HepG2 (cell line): ENCODE results near the gene SNX15. TPM values are rescaled to one million over a fixed set of nuclear protein-coding genes. Genes with fewer than 3 reads are reported as not detected.

Source experiments
- FOXA3 ChIP-seq: IDR thresholded peaks from 2 replicates; pipeline ENCODE4 v1.6.1; 2016; ENCODE audit warnings: missing genetic modification reagents, missing compliant biosample characterization
- KDM5B ChIP-seq: sonication (generic); formaldehyde crosslinking; IDR thresholded peaks from 2 replicates; pipeline ENCODE4 v1.4.0; 2020; ENCODE audit warnings: missing genetic modification reagents, mild to moderate bottlenecking, borderline replicate concordance
- MTF1 ChIP-seq: sonication (generic); formaldehyde crosslinking; IDR thresholded peaks from 2 replicates; pipeline ENCODE4 v1.5.0; 2020; ENCODE audit warnings: missing genetic modification reagents
- PCBP2 ChIP-seq: fragments of 200-400 bp; formaldehyde crosslinking; optimal IDR thresholded peaks from 2 replicates; pipeline ENCODE3; 2018; ENCODE audit warnings: low read length, low read depth; ENCODE audit not compliant: poor library complexity, severe bottlenecking
- SRY ChIP-seq: sonication (generic); formaldehyde crosslinking; IDR thresholded peaks from 2 replicates; pipeline ENCODE4 v1.8.0; 2022; ENCODE audit warnings: mild to moderate bottlenecking, missing genetic modification reagents
- ZNF343 ChIP-seq: sonication (generic); formaldehyde crosslinking; IDR thresholded peaks from 2 replicates; pipeline ENCODE4 v1.4.0; 2020; ENCODE audit warnings: mild to moderate bottlenecking, missing genetic modification reagents
- polyA plus RNA-seq, 8 experiments: library from polyadenylated mRNA; depleted of rRNA in 3 of 8; stranded (reverse) in 7 of 8; unstranded in 1 of 8; fragments of >200 nt; fragmentation: Illumina TruSeq in 4 of 8; extraction: Trizol in 4 of 8; gene quantifications; 2 replicates each; pipeline versions ENCODE4 v1.2.1 to v1.2.3, GENCODE V29; 2011 to 2016; ENCODE audit warnings: low read depth in 4 of 8, missing spikeins in 1 of 8, mixed read lengths in 1 of 8; ENCODE audit not compliant: insufficient read depth in 1 of 8
- total RNA-seq, 5 experiments: library from RNA; depleted of rRNA; stranded (reverse); fragments of >200 nt; fragmentation: Illumina TruSeq; extraction: Trizol; gene quantifications; 2 replicates each; pipeline ENCODE4 v1.2.3, GENCODE V29; 2016; ENCODE audit warnings: low read depth in 1 of 5
- TF ChIP-seq, protein P1 (sequence below), 2 experiments: sonication (generic) in 1 of 2; formaldehyde crosslinking in 1 of 2; IDR thresholded peaks; 2 replicates each; pipeline versions ENCODE4 v1.4.0 to v1.6.1; 2018 to 2020; ENCODE audit warnings: missing genetic modification reagents in 2 of 2, borderline replicate concordance in 1 of 2, low read depth in 1 of 2, mild to moderate bottlenecking in 1 of 2, missing biosample characterization in 1 of 2
- TF ChIP-seq, protein P2 (sequence below): sonication (generic); formaldehyde crosslinking; conservative IDR thresholded peaks from 2 replicates; pipeline ENCODE4 v1.4.0; 2020; ENCODE audit warnings: missing genetic modification reagents
- TF ChIP-seq, protein P3 (sequence below): IDR thresholded peaks from 2 replicates; pipeline ENCODE4 v1.6.1; 2016; ENCODE audit warnings: missing biosample characterization, missing genetic modification reagents, low read depth
- TF ChIP-seq, protein P4 (sequence below): sonication (generic); formaldehyde crosslinking; IDR thresholded peaks from 2 replicates; pipeline ENCODE4 v1.9.0; 2022; ENCODE audit warnings: missing genetic modification reagents, mild to moderate bottlenecking, borderline replicate concordance
- TF ChIP-seq, protein P5 (sequence below): sonication (generic); formaldehyde crosslinking; IDR thresholded peaks from 2 replicates; pipeline ENCODE4 v1.4.0; 2020; ENCODE audit warnings: mild to moderate bottlenecking, missing genetic modification reagents

The SNX15 gene
- total and polyA plus RNA-seq, 2 of the 13 experiments (the other 11 are each of a cell fraction or from before 2014, with no cell fraction given), result 19.1 to 22.6 TPM

DNA sequence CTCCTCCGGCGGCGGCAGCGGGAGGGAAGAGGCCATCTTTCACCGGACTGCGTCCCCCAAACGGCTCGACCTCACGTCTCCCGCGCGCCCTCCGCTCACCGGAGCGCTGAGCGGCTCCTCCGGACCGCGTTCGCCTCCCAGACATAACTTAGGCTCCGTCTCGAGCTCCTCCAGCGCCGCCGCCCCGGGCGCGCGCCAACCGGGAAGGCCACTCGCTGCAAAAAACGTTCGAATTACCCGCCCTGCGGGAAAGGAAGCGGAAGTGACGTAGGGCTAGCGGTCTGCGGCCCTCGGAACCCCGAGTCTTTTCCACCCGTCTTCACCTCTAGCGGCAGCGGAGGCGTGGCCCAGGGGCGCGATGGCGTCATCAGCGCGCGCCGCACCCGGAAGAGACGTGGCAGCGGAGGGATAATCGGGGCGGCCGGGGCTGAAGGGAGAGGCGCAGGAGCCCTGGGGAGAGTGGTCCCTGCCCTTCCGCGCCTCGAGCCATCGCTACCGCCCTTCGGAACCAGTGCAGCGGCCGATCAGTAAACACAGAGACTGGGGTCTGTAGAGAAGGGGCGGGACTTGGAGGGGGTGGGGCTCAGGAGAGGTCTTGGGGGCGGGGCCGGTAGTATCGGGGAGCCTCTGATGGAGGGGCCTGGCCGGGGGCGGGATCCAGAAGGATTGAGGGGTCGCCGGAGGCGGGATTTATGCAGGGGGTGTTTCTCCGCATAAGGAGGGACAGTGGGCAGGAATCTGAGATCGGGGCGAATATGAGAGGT, 56.8 kb downstream of the SNX15 start, which contains the start of the genes CDCA5 and ZFPL1 (continued):
- TF ChIP-seq, protein P1, sequence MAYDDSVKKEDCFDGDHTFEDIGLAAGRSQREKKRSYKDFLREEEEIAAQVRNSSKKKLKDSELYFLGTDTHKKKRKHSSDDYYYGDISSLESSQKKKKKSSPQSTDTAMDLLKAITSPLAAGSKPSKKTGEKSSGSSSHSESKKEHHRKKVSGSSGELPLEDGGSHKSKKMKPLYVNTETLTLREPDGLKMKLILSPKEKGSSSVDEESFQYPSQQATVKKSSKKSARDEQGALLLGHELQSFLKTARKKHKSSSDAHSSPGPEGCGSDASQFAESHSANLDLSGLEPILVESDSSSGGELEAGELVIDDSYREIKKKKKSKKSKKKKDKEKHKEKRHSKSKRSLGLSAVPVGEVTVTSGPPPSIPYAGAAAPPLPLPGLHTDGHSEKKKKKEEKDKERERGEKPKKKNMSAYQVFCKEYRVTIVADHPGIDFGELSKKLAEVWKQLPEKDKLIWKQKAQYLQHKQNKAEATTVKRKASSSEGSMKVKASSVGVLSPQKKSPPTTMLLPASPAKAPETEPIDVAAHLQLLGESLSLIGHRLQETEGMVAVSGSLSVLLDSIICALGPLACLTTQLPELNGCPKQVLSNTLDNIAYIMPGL (CRISPR knock-in tag; IDR thresholded peaks at IDR 0.05; ENCODE audit: borderline replicate concordance in 1 of 2, low read depth in 1 of 2), result peak; percentile 42 to 87; a peak in 2 of 4 replicates
- TF ChIP-seq, protein P2, sequence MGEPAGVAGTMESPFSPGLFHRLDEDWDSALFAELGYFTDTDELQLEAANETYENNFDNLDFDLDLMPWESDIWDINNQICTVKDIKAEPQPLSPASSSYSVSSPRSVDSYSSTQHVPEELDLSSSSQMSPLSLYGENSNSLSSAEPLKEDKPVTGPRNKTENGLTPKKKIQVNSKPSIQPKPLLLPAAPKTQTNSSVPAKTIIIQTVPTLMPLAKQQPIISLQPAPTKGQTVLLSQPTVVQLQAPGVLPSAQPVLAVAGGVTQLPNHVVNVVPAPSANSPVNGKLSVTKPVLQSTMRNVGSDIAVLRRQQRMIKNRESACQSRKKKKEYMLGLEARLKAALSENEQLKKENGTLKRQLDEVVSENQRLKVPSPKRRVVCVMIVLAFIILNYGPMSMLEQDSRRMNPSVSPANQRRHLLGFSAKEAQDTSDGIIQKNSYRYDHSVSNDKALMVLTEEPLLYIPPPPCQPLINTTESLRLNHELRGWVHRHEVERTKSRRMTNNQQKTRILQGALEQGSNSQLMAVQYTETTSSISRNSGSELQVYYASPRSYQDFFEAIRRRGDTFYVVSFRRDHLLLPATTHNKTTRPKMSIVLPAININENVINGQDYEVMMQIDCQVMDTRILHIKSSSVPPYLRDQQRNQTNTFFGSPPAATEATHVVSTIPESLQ (CRISPR knock-in tag), result peak; percentile 36; the same call in 1 of the 2 replicates
- TF ChIP-seq SRY (CRISPR knock-in tag), result no peak; the same call in 1 of the 2 replicates
- TF ChIP-seq, protein P3, sequence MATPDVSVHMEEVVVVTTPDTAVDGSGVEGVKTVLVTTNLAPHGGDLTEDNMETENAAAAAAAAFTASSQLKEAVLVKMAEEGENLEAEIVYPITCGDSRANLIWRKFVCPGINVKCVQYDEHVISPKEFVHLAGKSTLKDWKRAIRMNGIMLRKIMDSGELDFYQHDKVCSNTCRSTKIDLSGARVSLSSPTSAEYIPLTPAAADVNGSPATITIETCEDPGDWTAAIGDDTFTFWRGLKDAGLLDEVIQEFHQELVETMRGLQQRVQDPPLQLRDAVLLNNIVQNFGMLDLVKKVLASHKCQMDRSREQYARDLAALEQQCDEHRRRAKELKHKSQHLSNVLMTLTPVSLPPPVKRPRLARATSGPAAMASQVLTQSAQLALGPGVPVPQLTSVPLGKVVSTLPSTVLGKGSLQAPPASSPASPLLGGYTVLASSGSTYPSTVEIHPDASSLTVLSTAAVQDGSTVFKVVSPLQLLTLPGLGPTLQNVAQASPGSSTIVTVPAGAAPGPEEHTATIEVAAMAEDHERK (CRISPR knock-in tag), result peak; percentile 80
- TF ChIP-seq, protein P4, sequence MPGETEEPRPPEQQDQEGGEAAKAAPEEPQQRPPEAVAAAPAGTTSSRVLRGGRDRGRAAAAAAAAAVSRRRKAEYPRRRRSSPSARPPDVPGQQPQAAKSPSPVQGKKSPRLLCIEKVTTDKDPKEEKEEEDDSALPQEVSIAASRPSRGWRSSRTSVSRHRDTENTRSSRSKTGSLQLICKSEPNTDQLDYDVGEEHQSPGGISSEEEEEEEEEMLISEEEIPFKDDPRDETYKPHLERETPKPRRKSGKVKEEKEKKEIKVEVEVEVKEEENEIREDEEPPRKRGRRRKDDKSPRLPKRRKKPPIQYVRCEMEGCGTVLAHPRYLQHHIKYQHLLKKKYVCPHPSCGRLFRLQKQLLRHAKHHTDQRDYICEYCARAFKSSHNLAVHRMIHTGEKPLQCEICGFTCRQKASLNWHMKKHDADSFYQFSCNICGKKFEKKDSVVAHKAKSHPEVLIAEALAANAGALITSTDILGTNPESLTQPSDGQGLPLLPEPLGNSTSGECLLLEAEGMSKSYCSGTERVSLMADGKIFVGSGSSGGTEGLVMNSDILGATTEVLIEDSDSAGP (CRISPR knock-in tag), result peak; percentile 90; the same call in 1 of the 2 replicates
- TF ChIP-seq ZNF343 (CRISPR knock-in tag), result peak; percentile 42; the same call in 1 of the 2 replicates
- peak; percentile 72 for TF ChIP-seq FOXA3 (CRISPR knock-in tag)
- TF ChIP-seq PCBP2, result no peak
- no peak for TF ChIP-seq MTF1 (CRISPR knock-in tag)
- TF ChIP-seq, protein P5, sequence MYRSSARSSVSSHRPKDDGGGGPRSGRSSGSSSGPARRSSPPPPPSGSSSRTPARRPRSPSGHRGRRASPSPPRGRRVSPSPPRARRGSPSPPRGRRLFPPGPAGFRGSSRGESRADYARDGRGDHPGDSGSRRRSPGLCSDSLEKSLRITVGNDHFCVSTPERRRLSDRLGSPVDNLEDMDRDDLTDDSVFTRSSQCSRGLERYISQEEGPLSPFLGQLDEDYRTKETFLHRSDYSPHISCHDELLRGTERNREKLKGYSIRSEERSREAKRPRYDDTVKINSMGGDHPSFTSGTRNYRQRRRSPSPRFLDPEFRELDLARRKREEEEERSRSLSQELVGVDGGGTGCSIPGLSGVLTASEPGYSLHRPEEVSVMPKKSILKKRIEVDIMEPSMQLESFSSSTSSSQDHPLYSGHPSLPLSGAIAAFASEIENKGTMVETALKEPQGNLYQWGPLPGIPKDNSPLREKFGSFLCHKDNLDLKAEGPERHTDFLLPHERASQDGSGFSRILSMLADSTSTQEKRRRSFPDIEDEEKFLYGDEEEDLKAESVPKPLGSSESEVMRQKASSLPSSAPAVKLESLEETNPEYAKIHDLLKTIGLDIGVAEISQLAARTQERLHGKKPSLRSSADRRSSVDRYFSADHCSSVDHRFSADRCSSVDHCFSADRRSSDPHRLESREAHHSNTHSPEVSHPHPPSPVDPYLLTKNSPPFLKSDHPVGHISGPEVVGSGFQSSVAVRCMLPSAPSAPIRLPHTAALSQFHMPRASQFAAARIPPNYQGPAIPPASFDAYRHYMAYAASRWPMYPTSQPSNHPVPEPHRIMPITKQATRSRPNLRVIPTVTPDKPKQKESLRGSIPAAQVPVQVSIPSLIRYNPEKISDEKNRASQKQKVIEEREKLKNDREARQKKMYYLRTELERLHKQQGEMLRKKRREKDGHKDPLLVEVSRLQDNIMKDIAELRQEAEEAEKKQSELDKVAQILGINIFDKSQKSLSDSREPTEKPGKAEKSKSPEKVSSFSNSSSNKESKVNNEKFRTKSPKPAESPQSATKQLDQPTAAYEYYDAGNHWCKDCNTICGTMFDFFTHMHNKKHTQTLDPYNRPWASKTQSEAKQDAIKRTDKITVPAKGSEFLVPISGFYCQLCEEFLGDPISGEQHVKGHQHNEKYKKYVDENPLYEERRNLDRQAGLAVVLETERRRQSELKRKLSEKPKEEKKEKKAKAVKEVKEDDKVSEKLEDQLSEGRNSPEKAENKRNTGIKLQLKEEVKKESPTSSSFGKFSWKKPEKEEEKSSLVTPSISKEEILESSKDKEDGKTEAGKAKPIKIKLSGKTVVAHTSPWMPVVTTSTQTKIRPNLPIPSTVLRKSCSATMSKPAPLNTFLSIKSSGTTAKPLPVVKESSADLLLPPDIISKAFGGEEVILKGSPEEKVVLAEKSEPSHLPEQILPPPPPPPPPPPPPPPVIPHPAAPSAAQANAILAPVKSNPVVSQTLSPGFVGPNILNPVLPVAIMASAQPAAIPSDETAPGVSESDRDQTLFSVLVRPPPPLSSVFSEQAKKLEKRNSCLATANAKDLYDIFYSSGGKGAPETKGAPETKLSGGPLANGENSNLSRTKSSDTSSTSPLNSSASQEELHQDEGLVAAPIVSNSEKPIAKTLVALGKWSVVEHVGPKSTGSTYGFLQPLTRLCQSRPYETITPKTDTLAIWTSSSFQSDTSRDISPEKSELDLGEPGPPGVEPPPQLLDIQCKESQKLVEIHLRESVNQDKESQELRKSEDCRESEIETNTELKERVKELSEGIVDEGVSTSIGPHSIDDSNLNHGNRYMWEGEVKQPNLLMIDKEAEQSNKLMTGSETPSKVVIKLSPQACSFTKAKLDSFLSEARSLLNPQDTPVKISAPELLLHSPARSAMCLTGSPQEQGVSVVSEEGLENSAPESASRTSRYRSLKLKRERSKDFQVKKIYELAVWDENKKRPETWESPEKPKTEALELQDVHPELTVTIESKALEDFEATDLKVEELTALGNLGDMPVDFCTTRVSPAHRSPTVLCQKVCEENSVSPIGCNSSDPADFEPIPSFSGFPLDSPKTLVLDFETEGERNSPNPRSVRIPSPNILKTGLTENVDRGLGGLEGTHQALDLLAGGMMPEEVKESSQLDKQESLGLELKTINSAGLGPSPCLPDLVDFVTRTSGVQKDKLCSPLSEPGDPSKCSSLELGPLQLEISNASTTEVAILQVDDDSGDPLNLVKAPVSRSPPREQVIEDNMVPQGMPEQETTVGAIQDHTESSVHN (CRISPR knock-in tag), result no peak
- TF ChIP-seq KDM5B (CRISPR knock-in tag), result no peak; the same call in 1 of the 2 replicates
